ENCODE results near the gene MEGF11. TPM values are rescaled to one million over a fixed set of nuclear protein-coding genes. Genes with fewer than 3 reads are reported as not detected.

The MEGF11 gene
- polyA plus RNA-seq, 1 of the 3 experiments (the other 2 are of a cell fraction), result not detected

DNA sequence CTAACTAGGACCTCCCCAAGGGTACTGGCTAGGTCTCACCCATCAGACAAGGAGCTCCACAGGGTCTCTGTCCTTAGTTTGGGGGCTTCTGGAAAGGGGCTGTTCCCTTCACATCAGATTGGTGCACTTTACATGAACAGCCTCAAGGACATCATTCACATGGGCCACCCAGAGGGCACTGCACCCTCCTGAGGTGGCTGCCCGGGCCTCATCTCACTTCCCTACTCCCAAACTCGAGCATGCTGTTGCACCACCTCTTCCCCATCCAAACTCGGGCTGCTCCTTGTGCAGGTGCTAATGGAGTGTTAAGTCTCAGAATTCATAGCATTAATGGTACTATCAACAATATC, 336.2 kb downstream of the MEGF11 start:
- no peaks in the 10 kb centered on the region for H3K9me3 ChIP-seq
- no peak overlapping the region for H3K27ac ChIP-seq (ENCODE audit: low read depth in 2 of 2, low read length in 1 of 2)
- peaks cover 0 to 6% of the 10 kb centered on the region in 2 experiments for H3K36me3 ChIP-seq (replicated peaks in 1 of 2; ENCODE audit: control insufficient read depth in 1 of 2, insufficient read depth in 2 of 2, low read length in 1 of 2)
- no peaks in the 10 kb centered on the region for H3K9me2 ChIP-seq
- CTCF ChIA-PET, result interaction anchor here (0.6 to 4.1 kb wide), 28 partner anchors 8 to 650 kb away, joined by 3 to 40 read pairs (median 6); no protein-coding TSS in a partner anchor
- no peaks in the 10 kb centered on the region for H3K79me2 ChIP-seq (ENCODE audit: insufficient read depth)
- no peak for DNase-seq
- H3K4me2 ChIP-seq, result no peak overlapping the region
- WGBS (ENCODE audit: low lambda C conversion rate), result 80% methylated on average over 3 of the region's 3 CpGs
- H3K4me3 ChIP-seq (ENCODE audit: low read depth in 2 of 2, low read length in 1 of 2), result no peak overlapping the region
- no peak overlapping the region for H2AFZ ChIP-seq (ENCODE audit: low read depth)
- peaks cover 0 to 27% of the 10 kb centered on the region in 2 experiments; a peak in 1 of 4 replicates for H3K4me1 ChIP-seq (ENCODE audit: control insufficient read depth in 1 of 2, insufficient read depth in 2 of 2, low read depth in 1 of 2, low read length in 1 of 2)
- H3K27me3 ChIP-seq (ENCODE audit: insufficient read depth), result no peaks in the 10 kb centered on the region
- H3F3A ChIP-seq (replicated peaks; ENCODE audit: insufficient read depth), result no peaks in the 10 kb centered on the region
- H4K20me1 ChIP-seq (ENCODE audit: insufficient read depth), result no peaks in the 10 kb centered on the region
- POLR2A ChIA-PET, result no interaction called here
- H3K9ac ChIP-seq, result no peak overlapping the region
- TF ChIP-seq, protein P1, sequence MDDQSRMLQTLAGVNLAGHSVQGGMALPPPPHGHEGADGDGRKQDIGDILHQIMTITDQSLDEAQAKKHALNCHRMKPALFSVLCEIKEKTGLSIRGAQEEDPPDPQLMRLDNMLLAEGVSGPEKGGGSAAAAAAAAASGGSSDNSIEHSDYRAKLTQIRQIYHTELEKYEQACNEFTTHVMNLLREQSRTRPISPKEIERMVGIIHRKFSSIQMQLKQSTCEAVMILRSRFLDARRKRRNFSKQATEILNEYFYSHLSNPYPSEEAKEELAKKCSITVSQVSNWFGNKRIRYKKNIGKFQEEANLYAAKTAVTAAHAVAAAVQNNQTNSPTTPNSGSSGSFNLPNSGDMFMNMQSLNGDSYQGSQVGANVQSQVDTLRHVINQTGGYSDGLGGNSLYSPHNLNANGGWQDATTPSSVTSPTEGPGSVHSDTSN (IDR thresholded peaks at IDR 0.05), result no peak
- no peak for TF ChIP-seq POLR2AphosphoS5 (IDR thresholded peaks at IDR 0.05; ENCODE audit: low read depth, low read length)
- TF ChIP-seq, protein P2, sequence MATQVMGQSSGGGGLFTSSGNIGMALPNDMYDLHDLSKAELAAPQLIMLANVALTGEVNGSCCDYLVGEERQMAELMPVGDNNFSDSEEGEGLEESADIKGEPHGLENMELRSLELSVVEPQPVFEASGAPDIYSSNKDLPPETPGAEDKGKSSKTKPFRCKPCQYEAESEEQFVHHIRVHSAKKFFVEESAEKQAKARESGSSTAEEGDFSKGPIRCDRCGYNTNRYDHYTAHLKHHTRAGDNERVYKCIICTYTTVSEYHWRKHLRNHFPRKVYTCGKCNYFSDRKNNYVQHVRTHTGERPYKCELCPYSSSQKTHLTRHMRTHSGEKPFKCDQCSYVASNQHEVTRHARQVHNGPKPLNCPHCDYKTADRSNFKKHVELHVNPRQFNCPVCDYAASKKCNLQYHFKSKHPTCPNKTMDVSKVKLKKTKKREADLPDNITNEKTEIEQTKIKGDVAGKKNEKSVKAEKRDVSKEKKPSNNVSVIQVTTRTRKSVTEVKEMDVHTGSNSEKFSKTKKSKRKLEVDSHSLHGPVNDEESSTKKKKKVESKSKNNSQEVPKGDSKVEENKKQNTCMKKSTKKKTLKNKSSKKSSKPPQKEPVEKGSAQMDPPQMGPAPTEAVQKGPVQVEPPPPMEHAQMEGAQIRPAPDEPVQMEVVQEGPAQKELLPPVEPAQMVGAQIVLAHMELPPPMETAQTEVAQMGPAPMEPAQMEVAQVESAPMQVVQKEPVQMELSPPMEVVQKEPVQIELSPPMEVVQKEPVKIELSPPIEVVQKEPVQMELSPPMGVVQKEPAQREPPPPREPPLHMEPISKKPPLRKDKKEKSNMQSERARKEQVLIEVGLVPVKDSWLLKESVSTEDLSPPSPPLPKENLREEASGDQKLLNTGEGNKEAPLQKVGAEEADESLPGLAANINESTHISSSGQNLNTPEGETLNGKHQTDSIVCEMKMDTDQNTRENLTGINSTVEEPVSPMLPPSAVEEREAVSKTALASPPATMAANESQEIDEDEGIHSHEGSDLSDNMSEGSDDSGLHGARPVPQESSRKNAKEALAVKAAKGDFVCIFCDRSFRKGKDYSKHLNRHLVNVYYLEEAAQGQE (IDR thresholded peaks at IDR 0.05; ENCODE audit: low read depth, low read length), result no peak
- TF ChIP-seq ELF1 (IDR thresholded peaks at IDR 0.05), result no peak
- no peak for TF ChIP-seq TEAD4 (IDR thresholded peaks at IDR 0.05; ENCODE audit: borderline replicate concordance, insufficient read depth)
- no peak for TF ChIP-seq TCF12 (IDR thresholded peaks at IDR 0.05)
- no peak for TF ChIP-seq NFIC (IDR thresholded peaks at IDR 0.05; ENCODE audit: borderline replicate concordance)
- TF ChIP-seq EP300 (IDR thresholded peaks at IDR 0.05; ENCODE audit: borderline replicate concordance in 1 of 2, low read depth in 1 of 2, low read length in 1 of 2), result no peak
- no peak for TF ChIP-seq RCOR1 (IDR thresholded peaks at IDR 0.05; ENCODE audit: low read length)
- no peak for TF ChIP-seq RFX5 (IDR thresholded peaks at IDR 0.05; ENCODE audit: low read length)
- no peak for TF ChIP-seq MXI1 (IDR thresholded peaks at IDR 0.05; ENCODE audit: low read depth, low read length)
- no peak for TF ChIP-seq SMC3 (IDR thresholded peaks at IDR 0.05; ENCODE audit: low read depth, low read length)
- TF ChIP-seq NRF1 (IDR thresholded peaks at IDR 0.05; ENCODE audit: low read depth, low read length), result no peak
- TF ChIP-seq YY1 (IDR thresholded peaks at IDR 0.05; ENCODE audit: low read depth), result no peak
- no peak for TF ChIP-seq GATA2 (CRISPR knock-in tag; IDR thresholded peaks at IDR 0.05)
- no peak for TF ChIP-seq MEF2A (IDR thresholded peaks at IDR 0.05; ENCODE audit: borderline replicate concordance, low read depth)
